Measurements from ENCODE around the gene EML6.
"Not testable (repeated sequence)": the region's sequence is repeated elsewhere in the genome, so short reads cannot be mapped to it uniquely, and the experiment has no call there.

Gene EML6

GRCh38 chr2:54723131-54723995 lies at the start of gene EML6:
EML6 (plus strand) TSS chr2:54723662; CDS start chr2:54725062, 1,400 bp downstream.
- peak; percentile 99 to 100 for DNase-seq

DNA sequence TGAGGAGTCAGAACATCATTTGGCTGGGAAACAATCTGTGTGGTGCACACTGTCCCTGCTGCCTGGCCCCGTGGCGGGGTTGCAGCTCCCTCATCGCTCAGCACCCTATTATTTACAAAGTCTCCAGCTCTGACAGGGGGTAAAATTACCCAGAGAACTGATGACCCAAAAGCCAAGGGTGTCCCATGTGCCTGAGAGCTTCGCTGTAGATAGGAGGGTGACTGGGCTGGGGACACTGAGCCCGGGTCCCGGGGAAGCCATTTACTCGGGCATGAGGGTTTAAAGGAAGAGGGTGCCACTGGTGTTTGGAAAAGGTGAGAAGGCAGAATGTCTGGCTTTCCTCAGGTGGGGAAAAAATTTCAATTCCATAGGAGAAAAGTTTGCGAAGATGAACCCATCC lies 48.2 kb upstream of the EML6 start:
- no peak for DNase-seq

DNA sequence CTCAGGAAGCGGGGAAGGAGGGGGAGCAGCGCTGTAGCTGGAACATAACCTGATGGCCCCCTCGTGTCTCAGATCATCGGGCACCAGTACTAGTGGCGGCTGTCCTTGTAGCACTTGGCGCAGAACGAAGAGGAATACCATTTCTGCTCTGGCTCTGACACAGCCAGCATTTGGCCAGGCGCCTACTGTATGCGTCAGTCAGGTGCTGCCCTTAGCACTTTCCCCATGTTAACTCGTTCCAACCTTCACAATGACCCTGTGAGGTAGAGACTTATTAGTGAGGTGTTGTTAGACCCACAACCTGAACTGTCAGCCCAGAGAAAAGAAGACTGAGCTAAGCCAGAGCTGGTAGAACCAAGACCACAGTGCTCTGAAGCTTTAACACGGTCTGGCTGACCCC lies 47.7 kb upstream of the EML6 start:
- no peak for DNase-seq

DNA sequence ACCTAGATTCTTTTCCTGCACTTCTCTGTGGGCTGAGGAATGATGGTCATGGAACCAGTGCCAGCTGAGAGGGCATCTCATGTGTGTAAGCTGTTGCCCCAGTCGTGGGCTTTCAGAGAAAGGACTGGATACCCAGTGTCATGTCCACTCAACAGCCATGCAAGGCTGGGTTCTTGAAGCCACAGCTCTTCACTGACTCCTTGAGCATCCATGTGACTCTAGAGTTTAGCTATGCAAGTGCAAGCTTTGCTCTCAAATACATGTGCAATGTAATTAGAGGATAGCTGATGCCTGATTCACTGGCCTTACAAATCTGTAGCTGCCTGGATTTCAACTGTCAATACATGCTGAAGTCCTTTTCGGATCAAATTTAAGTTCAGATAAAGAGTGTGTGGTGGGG lies 46.8 kb upstream of the EML6 start:
- DNase-seq, result no peak

DNA sequence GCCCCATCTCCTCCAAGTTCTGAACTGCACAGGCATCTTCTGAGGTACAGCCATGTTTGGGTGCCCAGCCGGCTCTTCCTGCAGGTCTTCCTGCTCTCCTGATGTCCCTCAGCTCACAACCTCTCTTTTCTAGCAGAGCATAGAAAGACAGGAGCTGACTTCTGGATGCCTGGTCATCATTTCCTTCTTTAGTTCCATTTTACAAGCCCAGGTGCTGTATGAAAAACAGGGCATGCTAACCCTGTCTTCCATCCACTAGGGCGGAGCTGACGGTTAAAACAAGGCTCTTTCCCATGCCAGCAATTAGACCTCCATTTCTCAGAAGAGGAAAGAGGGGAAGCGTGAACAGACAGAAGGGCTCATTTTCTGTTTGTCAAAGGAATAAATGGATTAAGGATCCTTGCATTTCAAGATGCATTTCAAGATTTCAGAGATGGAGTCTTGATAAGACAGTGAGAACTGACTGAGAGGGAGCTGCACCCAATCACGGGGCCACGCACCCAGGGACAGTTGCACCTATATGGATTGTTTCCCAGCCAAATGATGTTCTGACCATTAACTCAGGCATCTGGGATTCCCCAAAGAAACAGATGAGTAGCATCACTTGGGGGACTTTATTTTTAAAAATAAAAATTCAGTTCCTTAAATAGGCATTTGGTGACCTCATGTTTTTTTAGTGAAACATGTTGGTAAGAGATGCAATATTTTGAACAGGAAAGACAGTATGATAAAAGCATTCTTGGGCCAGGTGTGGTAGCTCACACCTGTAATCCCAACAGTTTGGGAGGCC lies 45.8 kb upstream of the EML6 start:
- DNase-seq, result no peak

- no peak for DNase-seq
These were observed 44.7 kb upstream of the EML6 start for GRCh38 chr2:54678719-54679118.

DNA sequence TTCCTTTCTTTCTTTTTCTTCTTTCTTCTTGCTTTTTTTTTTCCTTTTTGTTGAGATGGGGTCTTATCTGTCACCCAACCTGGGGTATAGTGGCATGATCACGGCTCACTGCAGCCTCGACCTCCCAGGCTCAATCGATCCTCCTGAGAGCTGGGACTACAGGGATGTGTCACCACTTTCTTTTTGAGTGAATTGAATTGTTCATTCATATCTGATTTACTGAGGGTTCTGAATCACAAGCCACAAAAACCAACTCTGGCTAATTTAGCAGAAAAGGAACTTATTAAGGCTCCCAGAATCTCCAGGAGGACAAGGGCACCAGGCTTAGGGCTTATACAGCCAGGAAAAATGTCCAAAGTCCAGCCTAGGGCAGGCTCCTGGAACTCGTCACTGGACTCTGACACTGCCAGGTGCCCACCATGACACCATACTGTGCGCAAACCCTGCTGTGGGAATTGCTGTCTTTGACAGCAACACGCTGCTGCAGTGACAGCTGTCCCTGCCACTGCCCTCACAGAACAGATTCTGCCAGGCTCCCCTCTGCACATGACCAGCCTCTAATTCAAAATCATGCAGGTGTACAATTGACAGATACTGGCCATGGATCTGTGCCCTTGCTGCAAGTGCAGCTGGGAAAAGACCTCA lies 42.9 kb upstream of the EML6 start:
- DNase-seq, result no peak

- DNase-seq, result no peak
These were observed 42.0 kb upstream of the EML6 start for GRCh38 chr2:54681416-54681815.

DNA sequence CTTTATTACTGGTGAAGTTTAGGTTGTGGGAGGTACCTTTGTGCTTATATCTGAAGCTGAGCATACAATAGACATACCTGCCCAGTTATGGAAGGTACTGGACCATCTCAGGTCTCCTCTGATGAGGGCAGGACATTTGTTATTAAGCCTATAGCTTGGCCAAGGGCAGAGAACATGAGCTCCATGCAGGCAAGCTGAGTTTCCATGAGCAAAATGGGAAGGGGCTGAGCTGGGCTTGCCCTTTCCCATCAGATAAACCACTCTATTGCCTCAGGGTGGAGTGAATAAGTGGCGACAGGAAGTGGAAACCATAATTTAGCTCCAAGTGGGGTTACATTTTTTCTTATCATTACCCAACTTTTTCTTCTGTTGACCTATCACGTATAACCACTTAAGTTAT lies 39.9 kb upstream of the EML6 start:
- no peak for DNase-seq

- DNase-seq, result no peak
These were observed 38.1 kb upstream of the EML6 start for GRCh38 chr2:54685263-54685775.

DNA sequence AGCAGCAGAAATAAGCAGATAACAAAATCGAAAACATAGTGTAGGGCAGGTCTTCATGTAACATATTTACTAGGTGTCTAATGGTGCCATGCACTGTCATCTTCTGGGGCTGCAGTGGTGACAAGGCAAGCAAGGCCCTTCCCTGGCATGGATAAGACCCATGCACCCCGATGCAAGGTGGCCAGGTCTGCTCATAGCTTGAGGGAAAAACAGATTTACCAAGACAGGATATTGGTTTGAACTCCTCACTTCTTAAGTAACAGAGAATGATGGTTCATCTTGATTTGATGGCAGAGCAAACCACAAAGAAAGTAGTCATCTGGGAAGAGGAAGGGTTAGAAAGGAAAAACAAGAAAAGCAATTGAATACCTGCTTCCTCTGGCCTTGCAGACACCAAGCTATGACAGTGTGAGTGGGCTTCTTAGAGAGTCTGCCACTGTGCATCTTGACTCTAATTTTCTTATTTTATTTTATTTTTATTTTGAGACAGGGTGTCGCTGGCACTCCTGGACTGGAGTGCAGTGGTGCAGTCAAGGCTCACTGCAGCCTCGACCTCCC lies 35.8 kb upstream of the EML6 start:
- DNase-seq, result no peak

GRCh38 chr2:54691445-54692135 lies 31.9 kb upstream of the EML6 start:
- DNase-seq, result no peak

DNA sequence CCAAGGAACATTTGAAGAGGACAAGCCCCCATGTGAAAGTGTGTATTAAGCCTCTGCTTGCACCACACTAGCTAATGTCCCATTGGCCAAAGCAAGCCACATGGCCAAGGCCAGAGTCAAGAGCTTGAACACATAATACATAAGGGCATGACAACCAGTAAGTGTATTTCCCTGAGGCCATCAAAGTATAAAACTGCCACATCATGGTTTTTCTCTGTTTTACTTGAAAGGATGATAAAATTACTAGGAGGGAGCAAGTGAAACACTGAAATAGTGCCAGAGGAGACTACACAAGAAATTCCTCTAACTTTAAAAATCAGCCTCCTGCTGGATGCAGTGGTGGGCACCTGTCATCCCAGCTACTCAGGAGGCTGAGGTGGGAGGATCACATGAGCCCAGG lies 30.9 kb upstream of the EML6 start:
- no peak for DNase-seq

DNA sequence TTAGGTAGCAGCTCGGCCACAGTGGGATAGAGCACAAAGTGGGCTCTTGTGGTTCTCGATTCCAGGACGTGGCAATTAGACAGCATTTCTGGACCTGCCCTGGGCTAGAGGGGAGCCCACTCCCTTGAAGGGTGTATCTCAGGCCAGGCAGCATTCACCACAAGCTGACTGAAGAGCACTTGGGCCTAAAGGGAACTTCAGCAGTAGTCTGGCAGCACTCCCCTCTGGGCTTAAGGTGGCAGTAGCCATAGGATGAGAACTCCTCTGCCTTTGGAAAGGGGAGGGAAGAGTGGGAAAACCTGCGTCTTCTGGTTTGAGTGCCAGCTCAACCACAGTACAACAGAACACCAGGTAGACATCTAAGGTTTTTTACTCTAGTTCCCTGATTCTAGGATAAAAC lies 28.1 kb upstream of the EML6 start:
- no peak for DNase-seq

DNA sequence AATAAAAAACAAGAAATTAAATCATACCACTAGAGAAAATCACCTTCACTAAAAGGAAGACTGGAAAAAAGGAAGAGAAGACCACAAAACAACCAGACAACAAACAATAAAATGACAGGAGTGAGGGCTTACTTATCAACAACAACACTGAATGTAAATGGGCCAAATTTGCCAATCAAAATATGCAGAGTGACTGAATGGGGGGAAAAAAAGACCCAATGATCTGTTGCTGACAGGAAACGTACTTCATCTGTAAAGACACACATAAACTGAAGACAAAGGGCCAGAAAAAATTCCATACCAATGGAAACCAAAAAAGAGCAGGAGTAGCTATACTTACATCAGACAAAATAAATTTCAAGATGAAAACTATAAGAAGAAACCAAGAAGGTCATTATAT lies 25.5 kb upstream of the EML6 start:
- no peak for DNase-seq

DNA sequence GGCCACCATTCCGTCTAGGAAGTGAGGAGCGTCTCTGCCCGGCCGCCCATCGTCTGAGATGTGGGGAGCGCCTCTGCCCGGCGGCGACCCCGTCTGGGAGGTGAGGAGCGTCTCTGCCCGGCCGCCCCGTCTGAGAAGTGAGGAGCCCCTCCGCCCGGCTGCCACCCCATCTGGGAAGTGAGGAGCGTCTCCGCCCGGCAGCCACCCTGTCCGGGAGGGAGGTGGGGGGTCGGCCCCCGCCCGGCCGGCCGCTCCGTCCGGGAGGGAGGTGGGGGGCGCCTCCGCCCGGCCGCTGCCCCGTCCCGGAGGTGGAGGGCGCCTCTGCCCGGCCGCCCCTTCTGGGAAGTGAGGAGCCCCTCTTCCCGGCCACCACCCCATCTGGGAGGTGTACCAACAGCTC lies 24.5 kb upstream of the EML6 start:
- DNase-seq, result not testable (repeated sequence)

- DNase-seq, result no peak
These were observed 23.8 kb upstream of the EML6 start for GRCh38 chr2:54699665-54700064.

DNA sequence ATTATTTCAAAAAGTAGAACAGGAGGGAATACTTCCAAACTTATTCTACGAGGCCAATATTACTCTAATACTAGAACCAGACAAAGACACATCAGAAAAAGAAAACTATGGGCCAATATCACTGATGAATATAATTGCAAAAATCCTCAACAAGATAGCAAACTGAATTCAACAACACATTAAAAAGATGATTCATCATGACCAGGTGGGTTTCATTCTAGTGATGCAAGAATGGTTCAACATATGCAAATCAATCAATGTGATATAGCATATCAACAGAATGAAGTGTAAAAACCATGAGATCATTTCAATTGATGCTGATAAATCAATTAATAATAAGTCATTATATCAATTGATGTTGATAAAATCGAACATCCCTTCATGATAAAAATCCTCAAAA lies 22.4 kb upstream of the EML6 start:
- DNase-seq, result no peak

DNA sequence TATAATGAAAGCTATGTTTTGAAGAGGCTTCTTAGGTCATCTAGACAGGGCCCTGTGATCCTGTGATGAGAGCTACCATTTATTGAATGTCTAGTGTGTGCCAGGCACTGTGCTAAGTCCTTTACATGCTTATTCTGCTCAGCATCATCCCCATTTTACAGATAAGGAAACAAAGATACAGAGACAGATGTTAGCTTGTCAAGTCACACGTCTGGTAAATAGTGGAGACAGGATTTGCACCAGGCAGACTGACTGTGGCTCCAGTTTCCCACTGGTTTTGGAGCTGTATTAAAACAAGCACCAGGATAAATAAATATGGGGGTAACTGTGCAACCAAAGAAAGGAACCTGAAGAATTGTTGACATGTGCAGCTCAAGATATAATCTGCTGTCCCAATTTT lies 19.2 kb upstream of the EML6 start:
- no peak for DNase-seq

- DNase-seq, result peak in 1 of 2 donors; percentile 84
These were observed 18.5 kb upstream of the EML6 start for GRCh38 chr2:54704688-54705605.

GRCh38 chr2:54706622-54707021 lies 16.8 kb upstream of the EML6 start:
- no peak for DNase-seq

Measured in hippocampal formation (tissue), 2 donors.